Neural cell (in vitro differentiated cells): ENCODE measurements around the gene ATP2B2. TPM values are rescaled to one million over a fixed set of nuclear protein-coding genes. Genes with fewer than 3 reads are reported as not detected.

ENCODE experiments used
- H2AFZ ChIP-seq: fragments of 200-600, 300-800 bp; sonication (generic), shearing (Covaris generic); 2 replicates; pipeline ENCODE4 v1.6.0; 2014; ENCODE audit warnings: low read depth, mild to moderate bottlenecking, antibody characterized with exemption, low read length, moderate library complexity
- H3F3A ChIP-seq: fragments of 200-600 bp; shearing (Covaris generic); 2 replicates; pipeline ENCODE4 v1.6.1; 2016; ENCODE audit warnings: mild to moderate bottlenecking, moderate library complexity, mixed read lengths, antibody characterized with exemption, low read length; ENCODE audit not compliant: insufficient read depth, poor library complexity, severe bottlenecking
- H3K27ac ChIP-seq: fragments of 200-600, 300-800 bp; sonication (generic), shearing (Covaris generic); 2 replicates; pipeline ENCODE4 v1.5.1; 2014; ENCODE audit warnings: mild to moderate bottlenecking, low read length, moderate library complexity
- H3K27me3 ChIP-seq: fragments of 300-800, 200-600 bp; sonication (generic), shearing (Covaris generic); 2 replicates; pipeline ENCODE4 v1.6.0; 2014; ENCODE audit warnings: mild to moderate bottlenecking, low read depth, low read length, moderate library complexity; ENCODE audit not compliant: insufficient read depth
- H3K36me3 ChIP-seq: fragments of 300-800, 200-600 bp; sonication (generic), shearing (Covaris generic); 2 replicates; pipeline ENCODE4 v1.5.1; 2014; ENCODE audit warnings: mild to moderate bottlenecking, antibody characterized with exemption, low read length, moderate library complexity; ENCODE audit not compliant: insufficient read depth
- H3K4me2 ChIP-seq: fragments of 300-800, 200-600 bp; sonication (generic), shearing (Covaris generic); 2 replicates; pipeline ENCODE4 v1.6.0; 2014; ENCODE audit warnings: mild to moderate bottlenecking, low read length
- H3K4me3 ChIP-seq: fragments of 300-800, 200-600 bp; sonication (generic), shearing (Covaris generic); 2 replicates; pipeline ENCODE4 v1.5.1; 2014; ENCODE audit warnings: mild to moderate bottlenecking, low read length, moderate library complexity
- H3K79me2 ChIP-seq: fragments of 200-600 bp; shearing (Covaris generic); replicated peaks from 2 replicates; pipeline ENCODE4 v1.6.0; 2014; ENCODE audit warnings: mild to moderate bottlenecking, low read length, moderate library complexity; ENCODE audit not compliant: insufficient read depth
- H3K9ac ChIP-seq: fragments of 300-800, 200-600 bp; sonication (generic), shearing (Covaris generic); 2 replicates; pipeline ENCODE4 v1.6.1; 2016; ENCODE audit warnings: mild to moderate bottlenecking, low read length, mixed read lengths
- H3K9me2 ChIP-seq: fragments of 200-600 bp; shearing (Covaris generic); 2 replicates; pipeline ENCODE4 v1.6.1; 2016; ENCODE audit warnings: mild to moderate bottlenecking, low read length, mixed read lengths; ENCODE audit not compliant: insufficient read depth
- H3K9me3 ChIP-seq: fragments of 200-600, 300-800 bp; sonication (generic), shearing (Covaris generic); 2 replicates; pipeline ENCODE4 v1.6.1; 2016; ENCODE audit warnings: mild to moderate bottlenecking, mixed run types, low read length, moderate library complexity, mixed read lengths
- H4K20me1 ChIP-seq: fragments of 200-600 bp; shearing (Covaris generic); 2 replicates; pipeline ENCODE4 v1.6.1; 2016; ENCODE audit warnings: mild to moderate bottlenecking, mixed run types; ENCODE audit not compliant: insufficient read depth
- EP300 ChIP-seq: fragments of 450-650 bp; conservative IDR thresholded peaks from 2 replicates; pipeline ENCODE4 v1.6.1; 2014; ENCODE audit warnings: antibody characterized with exemption, mild to moderate bottlenecking, moderate library complexity; ENCODE audit not compliant: poor library complexity, severe bottlenecking
- EZH2 ChIP-seq: fragments of 200-600, 300-800 bp; shearing (Covaris generic), sonication (generic); IDR thresholded peaks from 2 replicates; pipeline ENCODE4 v1.6.1; 2014; ENCODE audit warnings: antibody characterized with exemption, low read length, borderline replicate concordance, mild to moderate bottlenecking; ENCODE audit not compliant: insufficient read depth, poor library complexity, severe bottlenecking
- MXI1 ChIP-seq: fragments of 450-650 bp; conservative IDR thresholded peaks from 2 replicates; pipeline ENCODE4 v1.6.1; 2014; ENCODE audit warnings: antibody characterized with exemption, mild to moderate bottlenecking; ENCODE audit not compliant: poor library complexity, severe bottlenecking
- POLR2AphosphoS5 ChIP-seq: IDR thresholded peaks from 2 replicates; pipeline ENCODE4 v1.6.1; 2012
- RAD21 ChIP-seq: fragments of 450-650 bp; conservative IDR thresholded peaks from 2 replicates; pipeline ENCODE4 v1.6.1; 2014; ENCODE audit warnings: antibody characterized with exemption, mild to moderate bottlenecking, moderate library complexity
- SMC3 ChIP-seq: fragments of 450-650 bp; conservative IDR thresholded peaks from 2 replicates; pipeline ENCODE4 v1.6.1; 2014; ENCODE audit warnings: antibody characterized with exemption, mild to moderate bottlenecking, moderate library complexity; ENCODE audit not compliant: poor library complexity
- TAF1 ChIP-seq: IDR thresholded peaks from 2 replicates; pipeline ENCODE4 v1.6.1; 2012; ENCODE audit warnings: low read depth
- polyA plus RNA-seq: library from polyadenylated mRNA; depleted of rRNA; stranded (reverse); fragments of >200 nt; gene quantifications from 2 replicates; pipeline ENCODE4 v1.2.3, GENCODE V29; 2014
- TF ChIP-seq, protein P1 (sequence below): fragments of 450-650 bp; IDR thresholded peaks from 2 replicates; pipeline ENCODE4 v1.5.1; 2014; ENCODE audit warnings: antibody characterized with exemption, mild to moderate bottlenecking, moderate library complexity; ENCODE audit not compliant: poor library complexity, severe bottlenecking
- TF ChIP-seq, protein P2 (sequence below): IDR thresholded peaks from 2 replicates; pipeline ENCODE4 v1.6.1; 2012; ENCODE audit warnings: borderline replicate concordance

The ATP2B2 gene
- polyA plus RNA-seq, 1 donor from 2014 or later, result 8.3 TPM

- H3K79me2 ChIP-seq, result no peaks in the 10 kb centered on the region
- no peak overlapping the region for H3K4me3 ChIP-seq
- no peaks in the 10 kb centered on the region for H4K20me1 ChIP-seq
- no peak overlapping the region for H2AFZ ChIP-seq
- no peaks in the 10 kb centered on the region for H3K36me3 ChIP-seq
- no peaks in the 10 kb centered on the region for H3K9me2 ChIP-seq
- no peak overlapping the region for H3K4me2 ChIP-seq
- H3F3A ChIP-seq, result no peaks in the 10 kb centered on the region
- no peak overlapping the region for H3K27ac ChIP-seq
- TF ChIP-seq EZH2 (no peak), SMC3 (no peak), POLR2AphosphoS5 (no peak), RAD21 (no peak), MXI1 (no peak), EP300 (no peak)
- TF ChIP-seq, protein P1, sequence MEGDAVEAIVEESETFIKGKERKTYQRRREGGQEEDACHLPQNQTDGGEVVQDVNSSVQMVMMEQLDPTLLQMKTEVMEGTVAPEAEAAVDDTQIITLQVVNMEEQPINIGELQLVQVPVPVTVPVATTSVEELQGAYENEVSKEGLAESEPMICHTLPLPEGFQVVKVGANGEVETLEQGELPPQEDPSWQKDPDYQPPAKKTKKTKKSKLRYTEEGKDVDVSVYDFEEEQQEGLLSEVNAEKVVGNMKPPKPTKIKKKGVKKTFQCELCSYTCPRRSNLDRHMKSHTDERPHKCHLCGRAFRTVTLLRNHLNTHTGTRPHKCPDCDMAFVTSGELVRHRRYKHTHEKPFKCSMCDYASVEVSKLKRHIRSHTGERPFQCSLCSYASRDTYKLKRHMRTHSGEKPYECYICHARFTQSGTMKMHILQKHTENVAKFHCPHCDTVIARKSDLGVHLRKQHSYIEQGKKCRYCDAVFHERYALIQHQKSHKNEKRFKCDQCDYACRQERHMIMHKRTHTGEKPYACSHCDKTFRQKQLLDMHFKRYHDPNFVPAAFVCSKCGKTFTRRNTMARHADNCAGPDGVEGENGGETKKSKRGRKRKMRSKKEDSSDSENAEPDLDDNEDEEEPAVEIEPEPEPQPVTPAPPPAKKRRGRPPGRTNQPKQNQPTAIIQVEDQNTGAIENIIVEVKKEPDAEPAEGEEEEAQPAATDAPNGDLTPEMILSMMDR, result no peak
- TF ChIP-seq, protein P2, sequence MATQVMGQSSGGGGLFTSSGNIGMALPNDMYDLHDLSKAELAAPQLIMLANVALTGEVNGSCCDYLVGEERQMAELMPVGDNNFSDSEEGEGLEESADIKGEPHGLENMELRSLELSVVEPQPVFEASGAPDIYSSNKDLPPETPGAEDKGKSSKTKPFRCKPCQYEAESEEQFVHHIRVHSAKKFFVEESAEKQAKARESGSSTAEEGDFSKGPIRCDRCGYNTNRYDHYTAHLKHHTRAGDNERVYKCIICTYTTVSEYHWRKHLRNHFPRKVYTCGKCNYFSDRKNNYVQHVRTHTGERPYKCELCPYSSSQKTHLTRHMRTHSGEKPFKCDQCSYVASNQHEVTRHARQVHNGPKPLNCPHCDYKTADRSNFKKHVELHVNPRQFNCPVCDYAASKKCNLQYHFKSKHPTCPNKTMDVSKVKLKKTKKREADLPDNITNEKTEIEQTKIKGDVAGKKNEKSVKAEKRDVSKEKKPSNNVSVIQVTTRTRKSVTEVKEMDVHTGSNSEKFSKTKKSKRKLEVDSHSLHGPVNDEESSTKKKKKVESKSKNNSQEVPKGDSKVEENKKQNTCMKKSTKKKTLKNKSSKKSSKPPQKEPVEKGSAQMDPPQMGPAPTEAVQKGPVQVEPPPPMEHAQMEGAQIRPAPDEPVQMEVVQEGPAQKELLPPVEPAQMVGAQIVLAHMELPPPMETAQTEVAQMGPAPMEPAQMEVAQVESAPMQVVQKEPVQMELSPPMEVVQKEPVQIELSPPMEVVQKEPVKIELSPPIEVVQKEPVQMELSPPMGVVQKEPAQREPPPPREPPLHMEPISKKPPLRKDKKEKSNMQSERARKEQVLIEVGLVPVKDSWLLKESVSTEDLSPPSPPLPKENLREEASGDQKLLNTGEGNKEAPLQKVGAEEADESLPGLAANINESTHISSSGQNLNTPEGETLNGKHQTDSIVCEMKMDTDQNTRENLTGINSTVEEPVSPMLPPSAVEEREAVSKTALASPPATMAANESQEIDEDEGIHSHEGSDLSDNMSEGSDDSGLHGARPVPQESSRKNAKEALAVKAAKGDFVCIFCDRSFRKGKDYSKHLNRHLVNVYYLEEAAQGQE, result no peak
- H3K9me3 ChIP-seq, result no peaks in the 10 kb centered on the region
- no peaks in the 10 kb centered on the region for H3K27me3 ChIP-seq
- no peak overlapping the region for H3K9ac ChIP-seq
These were observed 82.1 kb downstream of the ATP2B2 start for GRCh38 chr3:10423171-10423882.

DNA sequence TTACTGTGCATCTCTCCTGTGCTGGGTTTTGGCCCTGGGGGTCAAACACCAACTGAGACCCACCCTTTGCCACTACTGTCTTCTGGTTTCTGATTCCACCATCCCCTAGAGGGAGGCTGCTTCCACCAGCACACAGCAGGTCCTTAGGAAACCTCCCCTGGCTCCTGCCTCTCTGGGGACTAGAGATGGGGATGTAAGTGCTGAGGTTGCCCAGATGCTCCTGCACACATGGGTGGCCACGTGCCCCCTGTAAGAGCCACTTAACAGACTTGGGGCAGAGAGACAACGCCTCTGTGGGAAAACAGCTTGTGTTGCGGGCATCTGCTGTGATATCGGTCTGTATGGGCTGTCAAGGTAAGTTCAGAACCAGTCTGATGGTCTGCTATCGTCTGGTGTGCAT, 83.4 kb downstream of the ATP2B2 start:
- Histone ChIP-seq H3K4me3 (no peak overlapping the region), H3F3A (no peaks in the 10 kb centered on the region), H3K4me2 (no peak overlapping the region), H3K79me2 (no peaks in the 10 kb centered on the region), H3K9me2 (no peaks in the 10 kb centered on the region), H4K20me1 (no peaks in the 10 kb centered on the region), H3K27ac (no peak overlapping the region), H2AFZ (no peak overlapping the region), H3K9ac (no peak overlapping the region), H3K36me3 (no peaks in the 10 kb centered on the region), H3K27me3 (no peaks in the 10 kb centered on the region), H3K9me3 (no peaks in the 10 kb centered on the region)
- TF ChIP-seq EP300 (no peak), TAF1 (no peak), SMC3 (no peak), MXI1 (no peak), RAD21 (no peak), POLR2AphosphoS5 (no peak), EZH2 (no peak)
- TF ChIP-seq, protein P1, result no peak
- TF ChIP-seq, protein P2, result no peak
